Mesenchymal stem cell (in vitro differentiated cells and primary cell): ENCODE data around the gene SCAPER.
"Not testable (repeated sequence)": the region's sequence is repeated elsewhere in the genome, so short reads cannot be mapped to it uniquely, and the experiment has no call there.

Experiments
- DNase-seq: peaks from one replicate; pipeline ENCODE4 v3.0.0-alpha.2; 2013
- H2AFZ ChIP-seq: one replicate; pipeline ENCODE4 v1.6.1; 2013; ENCODE audit warnings: low read depth, mild to moderate bottlenecking, control low read depth, inconsistent platforms, low read length, moderate library complexity
- H2AK5ac ChIP-seq: 2 replicates; pipeline ENCODE4 v1.6.1; 2013; ENCODE audit warnings: low read length, moderate library complexity, mild to moderate bottlenecking, inconsistent platforms; ENCODE audit not compliant: severe bottlenecking
- H2BK120ac ChIP-seq: one replicate; pipeline ENCODE4 v1.6.1; 2013; ENCODE audit warnings: low read depth, mild to moderate bottlenecking, inconsistent platforms, low read length, moderate library complexity
- H2BK12ac ChIP-seq, 2 experiments: one replicate each; pipeline ENCODE4 v1.6.1; 2013; ENCODE audit warnings: inconsistent platforms in 2 of 2, low read length in 2 of 2, mild to moderate bottlenecking in 2 of 2, moderate library complexity in 2 of 2, control low read depth in 1 of 2
- H2BK15ac ChIP-seq: one replicate; pipeline ENCODE4 v1.6.1; 2013; ENCODE audit warnings: mild to moderate bottlenecking, low read depth, inconsistent platforms; ENCODE audit not compliant: poor library complexity, severe bottlenecking
- H2BK5ac ChIP-seq: 2 replicates; pipeline ENCODE4 v1.6.1; 2013; ENCODE audit warnings: low read depth, mild to moderate bottlenecking, low read length, control low read depth, inconsistent platforms; ENCODE audit not compliant: poor library complexity, severe bottlenecking
- H3K14ac ChIP-seq, 2 experiments: one replicate each; pipeline ENCODE4 v1.6.1; 2013; ENCODE audit warnings: inconsistent platforms in 2 of 2, low read length in 2 of 2, control low read depth in 1 of 2, mild to moderate bottlenecking in 1 of 2, moderate library complexity in 1 of 2
- H3K18ac ChIP-seq, 2 experiments: one replicate each; pipeline ENCODE4 v1.6.1; 2013; ENCODE audit warnings: inconsistent platforms in 2 of 2, low read length in 2 of 2, control low read depth in 1 of 2, low read depth in 1 of 2, mild to moderate bottlenecking in 1 of 2
- H3K23ac ChIP-seq, 2 experiments: one replicate each; pipeline ENCODE4 v1.6.1; 2013; ENCODE audit warnings: inconsistent platforms in 2 of 2, low read length in 2 of 2, mild to moderate bottlenecking in 2 of 2, moderate library complexity in 2 of 2, control low read depth in 1 of 2
- H3K27ac ChIP-seq: 2 replicates; pipeline ENCODE4 v1.5.1; 2013; ENCODE audit warnings: mild to moderate bottlenecking, moderate library complexity, low read length, control low read depth, inconsistent platforms; ENCODE audit not compliant: poor library complexity, severe bottlenecking
- H3K27me3 ChIP-seq, 2 experiments: 2 replicates each; pipeline versions ENCODE4 v1.6.1 to v1.7.0; 2013; ENCODE audit warnings: low read length in 2 of 2, mild to moderate bottlenecking in 2 of 2, moderate library complexity in 2 of 2, control low read depth in 1 of 2, inconsistent platforms in 1 of 2; ENCODE audit not compliant: control insufficient read depth in 1 of 2, insufficient read depth in 1 of 2
- H3K36me3 ChIP-seq, 2 experiments: 2 replicates each; pipeline versions ENCODE4 v1.6.1 to v1.7.0; 2013; ENCODE audit warnings: low read length in 2 of 2, control low read depth in 1 of 2, inconsistent platforms in 1 of 2, low read depth in 1 of 2, mild to moderate bottlenecking in 1 of 2; ENCODE audit not compliant: insufficient read depth in 2 of 2, control insufficient read depth in 1 of 2
- H3K4ac ChIP-seq, 2 experiments: one replicate each; pipeline ENCODE4 v1.6.1; 2013; ENCODE audit warnings: inconsistent platforms in 2 of 2, low read length in 2 of 2, mild to moderate bottlenecking in 2 of 2, moderate library complexity in 2 of 2, control low read depth in 1 of 2, low read depth in 1 of 2
- H3K4me1 ChIP-seq: 2 replicates; pipeline ENCODE4 v1.6.1; 2013; ENCODE audit warnings: low read depth, low read length, control low read depth; ENCODE audit not compliant: control insufficient read depth, insufficient read depth
- H3K4me2 ChIP-seq: 2 replicates; pipeline ENCODE4 v1.6.1; 2013; ENCODE audit warnings: low read length, mild to moderate bottlenecking, inconsistent platforms; ENCODE audit not compliant: poor library complexity, severe bottlenecking
- H3K4me3 ChIP-seq, 2 experiments: 2 replicates each; pipeline versions ENCODE4 v1.5.1 to v1.7.0; 2013; ENCODE audit warnings: low read length in 2 of 2, mild to moderate bottlenecking in 2 of 2, control low read depth in 1 of 2, low read depth in 1 of 2; ENCODE audit not compliant: insufficient read depth in 1 of 2
- H3K79me1 ChIP-seq: replicated peaks from 2 replicates; pipeline ENCODE4 v1.6.1; 2013; ENCODE audit warnings: mild to moderate bottlenecking, control low read depth, low read length, inconsistent platforms; ENCODE audit not compliant: poor library complexity, severe bottlenecking
- H3K9ac ChIP-seq: 2 replicates; pipeline ENCODE4 v1.7.0; 2013; ENCODE audit warnings: mild to moderate bottlenecking, low read length, moderate library complexity
- H3K9me3 ChIP-seq: 2 replicates; pipeline ENCODE4 v1.7.0; 2013; ENCODE audit warnings: mild to moderate bottlenecking, low read length; ENCODE audit not compliant: control insufficient read depth
- H4K8ac ChIP-seq: one replicate; pipeline ENCODE4 v1.6.1; 2013; ENCODE audit warnings: inconsistent platforms, mild to moderate bottlenecking, low read length, moderate library complexity
- H4K91ac ChIP-seq: one replicate; pipeline ENCODE4 v1.6.1; 2013; ENCODE audit warnings: mild to moderate bottlenecking, low read length, inconsistent platforms
- WGBS: methylation state at CpG from one replicate; pipeline ENCODE4 v1.1.7; 2013; ENCODE audit warnings: mixed read lengths; 5-methylcytosine and 5-hydroxymethylcytosine counted together

Gene SCAPER

DNA sequence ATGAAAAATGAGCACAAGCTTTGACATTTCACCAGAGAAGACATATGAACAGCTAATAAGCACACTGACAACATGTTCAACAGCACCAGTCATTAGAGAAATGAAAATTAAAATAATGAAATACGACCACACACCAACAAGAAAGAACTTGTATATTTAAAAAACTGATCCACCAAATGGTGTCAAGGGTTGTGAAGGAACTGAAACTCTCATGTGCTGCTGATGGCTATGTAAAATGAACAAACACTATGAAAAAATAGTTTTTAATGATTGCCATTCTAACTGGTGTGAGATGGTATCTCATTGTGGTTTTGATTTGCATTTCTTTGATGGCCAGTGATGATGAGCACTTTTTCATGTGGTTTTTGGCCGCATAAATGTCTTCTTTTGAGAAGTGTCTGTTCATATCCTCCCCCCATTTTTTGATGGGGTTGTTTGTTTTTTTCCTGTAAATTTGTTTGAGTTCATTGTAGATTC lies 193.8 kb downstream of the SCAPER start:
- Histone ChIP-seq H3K9ac (no peak overlapping the region), H3K4ac (no peak overlapping the region), H2BK15ac (no peak overlapping the region), H2BK120ac (no peak overlapping the region), H3K4me1 (no peaks in the 10 kb centered on the region), H3K27ac (no peak overlapping the region), H3K79me1 (peaks cover 7% of the 10 kb centered on the region), H2BK5ac (no peak overlapping the region), H2AFZ (no peak overlapping the region), H2BK12ac (no peak overlapping the region), H2AK5ac (no peak overlapping the region), H3K27me3 (no peaks in the 10 kb centered on the region), H4K8ac (no peak overlapping the region), H4K91ac (no peak overlapping the region), H3K36me3 (no peaks in the 10 kb centered on the region), H3K14ac (no peak overlapping the region), H3K9me3 (peaks cover 5% of the 10 kb centered on the region), H3K4me2 (no peak overlapping the region), H3K18ac (no peak overlapping the region), H3K4me3 (no peak overlapping the region), H3K23ac (no peak overlapping the region)
- no peak for DNase-seq
- no CpG with 5 or more reads among the region's 2 CpGs for WGBS

DNA sequence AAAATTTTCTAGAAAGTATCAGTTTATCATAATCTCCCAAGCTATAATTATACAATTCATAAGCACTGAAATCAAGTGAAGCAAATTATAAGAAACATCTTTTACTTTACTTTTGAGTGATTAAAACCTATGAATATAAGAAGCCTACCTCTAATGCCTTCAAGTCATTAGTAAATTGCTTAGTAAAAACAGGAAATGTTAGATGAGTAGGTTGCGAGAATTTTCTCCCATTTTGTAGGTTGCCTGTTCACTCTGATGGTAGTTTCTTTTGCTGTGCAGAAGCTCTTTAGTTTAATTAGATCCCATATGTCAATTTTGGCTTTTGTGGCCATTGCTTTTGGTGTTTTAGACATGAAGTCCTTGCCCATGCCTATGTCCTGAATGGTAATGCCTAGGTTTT lies 201.1 kb downstream of the SCAPER start:
- not testable (repeated sequence) for H2BK120ac ChIP-seq, H3K79me1 ChIP-seq, H2AK5ac ChIP-seq, H2BK12ac ChIP-seq, H2BK15ac ChIP-seq, H3K9me3 ChIP-seq, H3K4me1 ChIP-seq, H3K27ac ChIP-seq, H2AFZ ChIP-seq, H3K4me2 ChIP-seq, H4K91ac ChIP-seq, H3K27me3 ChIP-seq, H2BK5ac ChIP-seq, H3K23ac ChIP-seq, H3K4ac ChIP-seq, H4K8ac ChIP-seq, DNase-seq, H3K4me3 ChIP-seq, H3K9ac ChIP-seq, H3K14ac ChIP-seq, H3K18ac ChIP-seq
- WGBS: 95% methylated on average over 1 of the region's 1 CpG
- peaks cover 7 to 11% of the 10 kb centered on the region in 2 experiments for H3K36me3 ChIP-seq

DNA sequence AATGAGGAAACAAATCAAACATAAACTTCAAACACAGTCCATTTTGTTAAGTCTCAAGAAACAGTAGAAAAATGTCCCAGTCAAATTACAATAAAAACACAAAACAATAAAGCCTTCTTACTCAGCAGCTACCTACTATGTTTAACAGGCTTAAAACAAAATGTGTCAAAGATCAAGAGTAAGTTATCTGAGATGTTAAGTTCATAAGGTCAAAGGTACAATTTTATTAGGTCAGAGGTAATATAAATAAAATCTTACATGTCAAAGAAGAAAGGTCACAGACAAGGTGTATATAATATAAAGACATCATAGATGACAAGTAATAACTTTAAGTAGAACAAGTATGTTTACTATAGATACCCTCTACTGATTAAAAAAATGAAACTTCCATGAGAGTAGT lies 208.3 kb downstream of the SCAPER start:
- Histone ChIP-seq H4K91ac (no peak overlapping the region), H3K4ac (no peak overlapping the region), H3K23ac (no peak overlapping the region), H3K27ac (no peak overlapping the region), H2BK120ac (no peak overlapping the region), H3K36me3 (peaks cover 7 to 11% of the 10 kb centered on the region in 2 experiments), H3K9ac (no peak overlapping the region), H2BK12ac (no peak overlapping the region), H2BK5ac (no peak overlapping the region), H3K9me3 (no peaks in the 10 kb centered on the region), H3K27me3 (no peaks in the 10 kb centered on the region), H3K14ac (no peak overlapping the region), H3K4me2 (no peak overlapping the region), H4K8ac (no peak overlapping the region), H3K79me1 (no peaks in the 10 kb centered on the region), H2BK15ac (no peak overlapping the region), H2AK5ac (no peak overlapping the region), H2AFZ (no peak overlapping the region), H3K4me3 (no peak overlapping the region), H3K4me1 (no peaks in the 10 kb centered on the region), H3K18ac (no peak overlapping the region)
- DNase-seq: no peak

DNA sequence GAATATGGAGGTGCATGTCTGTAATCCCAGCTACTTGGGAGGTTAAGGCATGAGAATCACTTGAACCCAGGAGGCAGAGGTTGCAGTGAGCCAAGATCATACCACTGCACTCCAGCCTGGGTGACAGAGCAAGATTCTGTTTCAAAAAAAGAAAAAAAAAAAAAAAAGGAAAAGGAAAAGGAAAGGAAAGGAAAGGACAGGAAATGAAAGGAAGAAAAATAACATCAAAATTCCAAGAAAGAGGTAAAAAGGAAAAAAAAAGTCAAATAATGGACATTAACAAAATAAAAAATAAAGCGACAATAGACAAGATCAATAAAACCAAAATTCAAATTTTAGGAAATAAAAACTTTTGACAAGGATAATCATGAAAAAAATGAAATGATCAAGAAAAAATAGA lies 212.6 kb downstream of the SCAPER start:
- H4K91ac ChIP-seq, H2AFZ ChIP-seq, H3K27ac ChIP-seq, H3K4me2 ChIP-seq, H3K27me3 ChIP-seq, H3K9me3 ChIP-seq, H3K4me1 ChIP-seq, H2BK15ac ChIP-seq, H3K36me3 ChIP-seq, H3K18ac ChIP-seq, H2BK5ac ChIP-seq, DNase-seq, H3K14ac ChIP-seq, H4K8ac ChIP-seq, H3K79me1 ChIP-seq, H2BK12ac ChIP-seq, H3K4me3 ChIP-seq, H3K4ac ChIP-seq, H2BK120ac ChIP-seq, H2AK5ac ChIP-seq, H3K23ac ChIP-seq, H3K9ac ChIP-seq: not testable (repeated sequence)
- WGBS: no CpG with 5 or more reads among the region's 1 CpG
